Skeletal muscle satellite cell (primary cell): ENCODE data around the gene TFCP2.
A peak's percentile ranks its signal among the peaks of the same experiment; 100 is the strongest.

ENCODE experiments used
- H3K27me3 ChIP-seq: 2 replicates; pipeline ENCODE4 v1.7.0; 2013; ENCODE audit warnings: low read length; ENCODE audit not compliant: control insufficient read depth, insufficient read depth
- H3K36me3 ChIP-seq: 2 replicates; pipeline ENCODE4 v1.7.0; 2013; ENCODE audit warnings: mild to moderate bottlenecking, control low read depth, low read length; ENCODE audit not compliant: insufficient read depth
- H3K4me1 ChIP-seq: 2 replicates; pipeline ENCODE4 v1.7.0; 2013; ENCODE audit warnings: low read length; ENCODE audit not compliant: control insufficient read depth, insufficient read depth
- H3K4me2 ChIP-seq: 2 replicates; pipeline ENCODE4 v1.7.0; 2013; ENCODE audit warnings: mild to moderate bottlenecking, low read length
- H3K4me3 ChIP-seq: 2 replicates; pipeline ENCODE4 v1.7.0; 2013; ENCODE audit warnings: low read length
- H3K9ac ChIP-seq: 2 replicates; pipeline ENCODE4 v1.7.0; 2013; ENCODE audit warnings: mild to moderate bottlenecking, low read depth, low read length, moderate library complexity
- H3K9me3 ChIP-seq: replicated peaks from 2 replicates; pipeline ENCODE4 v1.7.0; 2013; ENCODE audit warnings: mild to moderate bottlenecking, control low read depth, low read length

The TFCP2 gene

GRCh38 chr12:51177897-51178296, 5.0 kb upstream of the TFCP2 start:
- no peaks in the 10 kb centered on the region for H3K9me3 ChIP-seq
- H3K36me3 ChIP-seq, result no peaks in the 10 kb centered on the region
- H3K4me3 ChIP-seq, result no peak overlapping the region
- peaks cover 4% of the 10 kb centered on the region for H3K4me1 ChIP-seq
- no peak overlapping the region for H3K9ac ChIP-seq
- no peak overlapping the region for H3K4me2 ChIP-seq
- H3K27me3 ChIP-seq, result no peaks in the 10 kb centered on the region

GRCh38 chr12:51174501-51174900, 1.6 kb upstream of the TFCP2 start:
- Histone ChIP-seq H3K4me3 (no peak overlapping the region), H3K9me3 (no peaks in the 10 kb centered on the region), H3K9ac (no peak overlapping the region), H3K27me3 (no peaks in the 10 kb centered on the region), H3K4me2 (no peak overlapping the region), H3K36me3 (no peaks in the 10 kb centered on the region), H3K4me1 (peaks cover 4% of the 10 kb centered on the region)

- Histone ChIP-seq H3K9ac (peak overlapping the region; percentile 96), H3K4me2 (peak overlapping the region; percentile 89), H3K27me3 (no peaks in the 10 kb centered on the region)
Measured at GRCh38 chr12:51171884-51172514, 936 bp downstream of the TFCP2 start.

GRCh38 chr12:51163795-51164194, 9.1 kb downstream of the TFCP2 start:
- H3K27me3 ChIP-seq, result no peaks in the 10 kb centered on the region
- H3K36me3 ChIP-seq, result no peaks in the 10 kb centered on the region
- H3K4me1 ChIP-seq, result no peaks in the 10 kb centered on the region
- no peak overlapping the region for H3K4me3 ChIP-seq
- H3K4me2 ChIP-seq, result no peak overlapping the region
- no peaks in the 10 kb centered on the region for H3K9me3 ChIP-seq
- no peak overlapping the region for H3K9ac ChIP-seq

More at GRCh38 chr12:51171884-51172514, 936 bp downstream of the TFCP2 start:
- Histone ChIP-seq H3K4me3 (peak overlapping the region; percentile 84), H3K36me3 (no peaks in the 10 kb centered on the region), H3K4me1 (peaks cover 4% of the 10 kb centered on the region), H3K9me3 (no peaks in the 10 kb centered on the region)

- no peak overlapping the region for H3K9ac ChIP-seq
- no peaks in the 10 kb centered on the region for H3K9me3 ChIP-seq
- H3K27me3 ChIP-seq, result no peaks in the 10 kb centered on the region
- H3K36me3 ChIP-seq, result no peaks in the 10 kb centered on the region
- no peak overlapping the region for H3K4me2 ChIP-seq
- no peak overlapping the region for H3K4me3 ChIP-seq
- no peaks in the 10 kb centered on the region for H3K4me1 ChIP-seq
Measured at GRCh38 chr12:51162217-51162616, 10.7 kb downstream of the TFCP2 start.

GRCh38 chr12:51160814-51161459, 12.0 kb downstream of the TFCP2 start:
- no peaks in the 10 kb centered on the region for H3K36me3 ChIP-seq
- no peaks in the 10 kb centered on the region for H3K27me3 ChIP-seq
- no peaks in the 10 kb centered on the region for H3K9me3 ChIP-seq
- no peak overlapping the region for H3K4me2 ChIP-seq
- no peaks in the 10 kb centered on the region for H3K4me1 ChIP-seq
- H3K9ac ChIP-seq, result no peak overlapping the region
- no peak overlapping the region for H3K4me3 ChIP-seq

- Histone ChIP-seq H3K27me3 (no peaks in the 10 kb centered on the region), H3K4me3 (no peak overlapping the region), H3K4me2 (no peak overlapping the region), H3K9ac (no peak overlapping the region), H3K4me1 (no peaks in the 10 kb centered on the region), H3K36me3 (no peaks in the 10 kb centered on the region), H3K9me3 (no peaks in the 10 kb centered on the region)
Measured at GRCh38 chr12:51156245-51156765, 16.6 kb downstream of the TFCP2 start.

GRCh38 chr12:51152953-51153352, 20.0 kb downstream of the TFCP2 start:
- Histone ChIP-seq H3K27me3 (no peaks in the 10 kb centered on the region), H3K9ac (no peak overlapping the region), H3K4me2 (no peak overlapping the region), H3K9me3 (no peaks in the 10 kb centered on the region), H3K4me3 (no peak overlapping the region), H3K36me3 (no peaks in the 10 kb centered on the region), H3K4me1 (no peaks in the 10 kb centered on the region)

- Histone ChIP-seq H3K4me1 (no peaks in the 10 kb centered on the region), H3K36me3 (no peaks in the 10 kb centered on the region), H3K4me3 (no peak overlapping the region), H3K9ac (no peak overlapping the region), H3K27me3 (no peaks in the 10 kb centered on the region), H3K9me3 (no peaks in the 10 kb centered on the region), H3K4me2 (no peak overlapping the region)
Measured at GRCh38 chr12:51150777-51151176, 22.2 kb downstream of the TFCP2 start.

- Histone ChIP-seq H3K36me3 (no peaks in the 10 kb centered on the region), H3K4me3 (no peak overlapping the region), H3K9me3 (no peaks in the 10 kb centered on the region), H3K27me3 (no peaks in the 10 kb centered on the region), H3K4me1 (no peaks in the 10 kb centered on the region), H3K4me2 (no peak overlapping the region), H3K9ac (no peak overlapping the region)
Measured at GRCh38 chr12:51147309-51147708, 25.6 kb downstream of the TFCP2 start.

- H3K4me1 ChIP-seq, result no peaks in the 10 kb centered on the region
- no peaks in the 10 kb centered on the region for H3K27me3 ChIP-seq
- no peak overlapping the region for H3K9ac ChIP-seq
- H3K4me2 ChIP-seq, result no peak overlapping the region
- H3K4me3 ChIP-seq, result no peak overlapping the region
- no peaks in the 10 kb centered on the region for H3K9me3 ChIP-seq
- no peaks in the 10 kb centered on the region for H3K36me3 ChIP-seq
Measured at GRCh38 chr12:51139292-51139844, 33.6 kb downstream of the TFCP2 start.
